MM.1S (cell line): Measurements from ENCODE around the gene DCLK2.

Experiments
- EZH2 ChIP-seq: fragments of 300-600 bp; sonication (generic); optimal IDR thresholded peaks from 2 replicates; pipeline ENCODE3; 2017; ENCODE audit warnings: low read depth, mild to moderate bottlenecking, antibody characterized with exemption, low read length, mixed read lengths
- EZH2phosphoT487 ChIP-seq: fragments of 300-600 bp; sonication (generic); IDR thresholded peaks from 2 replicates; pipeline ENCODE4 v1.6.1; 2018; ENCODE audit warnings: antibody characterized with exemption, low read length
- TF ChIP-seq, protein P1 (sequence below): fragments of 300-600 bp; sonication (generic); IDR thresholded peaks from 2 replicates; pipeline ENCODE4 v1.5.1; 2016; ENCODE audit warnings: antibody characterized with exemption, low read length, mixed read lengths

DNA sequence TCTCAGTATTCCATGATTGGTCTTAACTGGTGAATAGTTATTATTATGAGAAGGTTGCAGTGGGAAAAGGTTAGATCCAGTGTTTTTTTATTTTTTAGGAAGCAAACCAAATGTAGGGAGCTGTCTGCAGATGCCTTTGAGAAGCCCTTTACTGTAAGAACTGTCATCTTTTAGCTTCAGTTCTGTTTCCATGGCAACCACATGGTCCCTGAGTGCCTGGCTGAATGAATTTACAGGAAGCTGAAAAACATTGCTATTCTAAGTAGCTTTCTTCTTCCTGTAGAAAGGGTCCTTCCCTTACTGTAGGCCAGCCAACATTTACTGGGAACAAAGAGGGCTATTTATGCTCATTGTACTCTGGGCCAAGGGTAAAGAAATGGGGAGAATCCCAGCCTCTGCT lies 103.3 kb downstream of the DCLK2 start:
- TF ChIP-seq, protein P1, sequence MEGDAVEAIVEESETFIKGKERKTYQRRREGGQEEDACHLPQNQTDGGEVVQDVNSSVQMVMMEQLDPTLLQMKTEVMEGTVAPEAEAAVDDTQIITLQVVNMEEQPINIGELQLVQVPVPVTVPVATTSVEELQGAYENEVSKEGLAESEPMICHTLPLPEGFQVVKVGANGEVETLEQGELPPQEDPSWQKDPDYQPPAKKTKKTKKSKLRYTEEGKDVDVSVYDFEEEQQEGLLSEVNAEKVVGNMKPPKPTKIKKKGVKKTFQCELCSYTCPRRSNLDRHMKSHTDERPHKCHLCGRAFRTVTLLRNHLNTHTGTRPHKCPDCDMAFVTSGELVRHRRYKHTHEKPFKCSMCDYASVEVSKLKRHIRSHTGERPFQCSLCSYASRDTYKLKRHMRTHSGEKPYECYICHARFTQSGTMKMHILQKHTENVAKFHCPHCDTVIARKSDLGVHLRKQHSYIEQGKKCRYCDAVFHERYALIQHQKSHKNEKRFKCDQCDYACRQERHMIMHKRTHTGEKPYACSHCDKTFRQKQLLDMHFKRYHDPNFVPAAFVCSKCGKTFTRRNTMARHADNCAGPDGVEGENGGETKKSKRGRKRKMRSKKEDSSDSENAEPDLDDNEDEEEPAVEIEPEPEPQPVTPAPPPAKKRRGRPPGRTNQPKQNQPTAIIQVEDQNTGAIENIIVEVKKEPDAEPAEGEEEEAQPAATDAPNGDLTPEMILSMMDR = no peak
- TF ChIP-seq EZH2 = no peak
- no peak for TF ChIP-seq EZH2phosphoT487
